ENCODE measurements around the gene FUT7. TPM values are rescaled to one million over a fixed set of nuclear protein-coding genes. Genes with fewer than 3 reads are reported as not detected.

FUT7 gene
- total and polyA plus RNA-seq, 2 experiments from 2014 or later, result not detected

- Histone ChIP-seq H3K27ac (no peak overlapping the region), H3K4me1 (ENCODE audit: low read depth) (no peaks in the 10 kb centered on the region), H3K27me3 (peaks cover 51% of the 10 kb centered on the region), H3K4me3 (no peak overlapping the region), H3K9me3 (ENCODE audit: low read depth) (no peaks in the 10 kb centered on the region), H3K36me3 (no peaks in the 10 kb centered on the region)
- no peak for DNase-seq (ENCODE audit: low read depth in 1 of 2, low spot score in 1 of 2)
- TF ChIP-seq, protein P1, sequence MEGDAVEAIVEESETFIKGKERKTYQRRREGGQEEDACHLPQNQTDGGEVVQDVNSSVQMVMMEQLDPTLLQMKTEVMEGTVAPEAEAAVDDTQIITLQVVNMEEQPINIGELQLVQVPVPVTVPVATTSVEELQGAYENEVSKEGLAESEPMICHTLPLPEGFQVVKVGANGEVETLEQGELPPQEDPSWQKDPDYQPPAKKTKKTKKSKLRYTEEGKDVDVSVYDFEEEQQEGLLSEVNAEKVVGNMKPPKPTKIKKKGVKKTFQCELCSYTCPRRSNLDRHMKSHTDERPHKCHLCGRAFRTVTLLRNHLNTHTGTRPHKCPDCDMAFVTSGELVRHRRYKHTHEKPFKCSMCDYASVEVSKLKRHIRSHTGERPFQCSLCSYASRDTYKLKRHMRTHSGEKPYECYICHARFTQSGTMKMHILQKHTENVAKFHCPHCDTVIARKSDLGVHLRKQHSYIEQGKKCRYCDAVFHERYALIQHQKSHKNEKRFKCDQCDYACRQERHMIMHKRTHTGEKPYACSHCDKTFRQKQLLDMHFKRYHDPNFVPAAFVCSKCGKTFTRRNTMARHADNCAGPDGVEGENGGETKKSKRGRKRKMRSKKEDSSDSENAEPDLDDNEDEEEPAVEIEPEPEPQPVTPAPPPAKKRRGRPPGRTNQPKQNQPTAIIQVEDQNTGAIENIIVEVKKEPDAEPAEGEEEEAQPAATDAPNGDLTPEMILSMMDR (IDR thresholded peaks at IDR 0.05; ENCODE audit: low read depth, low read length), result no peak
Observed at GRCh38 chr9:137057545-137057944, 25.7 kb upstream of the FUT7 start.

DNA sequence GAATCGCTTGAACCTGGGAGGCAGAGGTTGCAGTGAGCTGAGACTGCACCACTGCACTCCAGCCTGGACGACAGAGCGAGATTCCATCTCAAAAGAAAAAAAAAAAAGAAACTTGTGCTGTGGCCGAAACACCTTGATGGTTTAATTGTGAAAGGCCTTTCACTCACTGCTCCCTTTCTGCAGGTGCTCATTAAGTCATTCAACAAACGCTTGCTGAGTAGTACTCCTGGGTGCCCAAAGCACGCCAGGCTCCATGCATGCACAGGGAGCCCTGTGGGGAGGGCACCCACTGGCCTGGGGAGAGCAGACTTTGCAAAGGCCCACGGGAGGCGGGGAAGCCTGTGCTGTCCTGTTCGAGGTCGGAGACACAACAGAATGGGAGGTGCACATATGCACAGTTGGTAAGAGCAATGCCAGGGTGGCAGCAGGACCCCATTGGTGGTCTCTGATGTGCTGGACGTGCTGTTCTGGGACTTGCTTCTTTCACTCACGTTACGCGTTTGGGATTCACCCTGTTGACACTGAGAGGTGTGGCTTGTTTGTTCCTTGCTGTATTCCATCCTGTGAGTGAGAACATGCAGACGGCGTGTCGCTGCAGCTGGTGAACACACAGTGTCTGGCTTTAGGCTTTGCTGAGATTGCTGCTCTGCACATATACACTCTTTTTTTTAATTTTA is 25.0 kb upstream of the FUT7 start:
- DNase-seq (ENCODE audit: low read depth in 1 of 2, low spot score in 1 of 2), result no peak
- no peaks in the 10 kb centered on the region for H3K9me3 ChIP-seq (ENCODE audit: low read depth)
- no peaks in the 10 kb centered on the region for H3K36me3 ChIP-seq
- no peak overlapping the region for H3K27ac ChIP-seq
- TF ChIP-seq, protein P1 (IDR thresholded peaks at IDR 0.05; ENCODE audit: low read depth, low read length), result no peak
- peaks cover 57% of the 10 kb centered on the region for H3K27me3 ChIP-seq
- no peaks in the 10 kb centered on the region for H3K4me1 ChIP-seq (ENCODE audit: low read depth)
- no peak overlapping the region for H3K4me3 ChIP-seq

DNA sequence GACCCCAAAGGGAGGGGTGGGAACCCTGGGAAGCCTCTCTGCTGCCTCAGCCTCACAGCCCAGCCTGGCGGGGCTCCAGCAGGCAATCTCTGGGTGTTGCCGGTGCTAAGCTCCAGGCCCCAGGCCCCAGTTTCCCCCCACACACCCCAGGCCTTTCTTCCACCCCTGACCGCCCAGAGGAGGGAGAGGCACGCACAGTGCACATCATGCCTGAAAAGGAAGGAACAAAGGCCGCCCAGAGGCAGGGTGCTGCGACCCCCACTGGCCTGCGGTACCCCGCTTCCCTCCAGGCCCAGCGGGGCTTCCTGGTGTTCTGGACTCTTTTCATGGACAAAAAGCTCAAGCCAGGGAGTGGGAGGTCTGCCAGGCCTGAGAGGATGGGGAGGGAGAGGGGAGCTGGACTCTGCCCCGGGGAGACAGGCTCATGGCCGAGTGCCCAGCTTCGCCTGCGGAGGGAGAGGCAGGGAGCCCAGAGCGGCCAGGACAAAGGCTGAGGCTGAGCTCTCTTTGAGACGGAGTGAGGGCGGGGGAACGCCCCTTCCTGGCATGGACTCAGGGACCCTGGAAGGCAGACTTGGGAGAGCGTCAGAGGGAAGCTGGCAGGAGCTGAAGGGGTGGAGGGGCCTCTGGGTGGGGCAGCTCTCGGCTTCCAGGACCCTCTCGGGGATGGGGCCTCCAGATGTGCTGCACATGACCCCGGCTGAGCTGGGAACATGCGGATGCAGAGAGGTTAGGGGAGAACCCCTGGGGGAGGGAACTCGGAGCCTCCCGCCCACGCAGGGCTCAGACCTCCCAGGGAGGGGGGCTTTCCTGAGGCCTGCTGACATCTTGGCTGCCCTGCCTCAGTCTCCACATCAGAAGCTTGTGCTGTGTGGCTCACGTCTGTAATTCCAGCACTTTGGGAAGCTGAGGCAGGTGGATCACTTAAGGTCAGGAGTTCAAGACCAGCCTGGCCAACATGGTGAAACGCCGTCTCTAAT is 23.8 kb upstream of the FUT7 start:
- Histone ChIP-seq H3K27me3 (peaks cover 69% of the 10 kb centered on the region), H3K4me1 (ENCODE audit: low read depth) (no peaks in the 10 kb centered on the region), H3K4me3 (no peak overlapping the region), H3K36me3 (no peaks in the 10 kb centered on the region), H3K27ac (no peak overlapping the region), H3K9me3 (ENCODE audit: low read depth) (no peaks in the 10 kb centered on the region)
- DNase-seq (ENCODE audit: low read depth in 1 of 2, low spot score in 1 of 2), result peak in 1 of 2 donors; percentile 97
- TF ChIP-seq, protein P1 (IDR thresholded peaks at IDR 0.05; ENCODE audit: low read depth, low read length), result no peak

DNA sequence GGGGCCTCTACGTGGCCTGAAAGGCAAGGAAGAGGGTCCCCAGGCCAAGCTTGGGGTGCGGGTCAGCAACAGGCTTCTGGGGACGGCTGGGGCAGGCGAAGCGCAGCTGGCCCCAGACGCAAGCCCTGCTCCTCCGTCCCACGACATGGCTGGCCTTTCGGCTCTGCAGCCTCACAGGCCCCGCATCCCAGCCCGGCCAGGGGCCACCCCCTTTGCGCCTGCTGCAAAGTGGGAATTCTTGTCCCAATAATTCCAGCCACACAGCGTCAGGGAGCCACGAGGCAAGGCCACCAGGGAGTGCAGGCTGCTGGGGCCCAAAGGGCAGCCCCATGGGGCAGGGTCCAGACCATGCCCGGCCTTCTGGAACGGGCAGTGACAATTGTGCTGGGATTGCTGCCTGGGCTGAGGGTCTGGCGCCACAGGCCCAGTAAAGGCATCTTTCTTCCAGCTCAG is 23.1 kb upstream of the FUT7 start:
- Histone ChIP-seq H3K4me1 (ENCODE audit: low read depth) (no peaks in the 10 kb centered on the region), H3K4me3 (no peak overlapping the region), H3K36me3 (no peaks in the 10 kb centered on the region), H3K9me3 (ENCODE audit: low read depth) (no peaks in the 10 kb centered on the region), H3K27me3 (peaks cover 76% of the 10 kb centered on the region), H3K27ac (no peak overlapping the region)
- DNase-seq (ENCODE audit: low read depth in 1 of 2, low spot score in 1 of 2), result no peak
- TF ChIP-seq, protein P1 (IDR thresholded peaks at IDR 0.05; ENCODE audit: low read depth, low read length), result no peak

GRCh38 chr9:137053944-137054931 is 22.4 kb upstream of the FUT7 start, which contains the start of gene ENTPD2:
ENTPD2 (minus strand) TSS chr9:137054061; CDS start chr9:137053997, 64 bp downstream.
- TF ChIP-seq, protein P1 (IDR thresholded peaks at IDR 0.05; ENCODE audit: low read depth, low read length), result no peak
- Histone ChIP-seq H3K27ac (no peak within 1 kb of the TSS), H3K36me3 (no peaks in the 10 kb centered on the region), H3K4me3 (peak within 1 kb of the TSS; percentile 27), H3K9me3 (ENCODE audit: low read depth) (no peaks in the 10 kb centered on the region), H3K27me3 (peaks cover 84% of the 10 kb centered on the region), H3K4me1 (ENCODE audit: low read depth) (no peaks in the 10 kb centered on the region)
- no peak for DNase-seq (ENCODE audit: low read depth in 1 of 2, low spot score in 1 of 2)

Data from cardiac muscle cell (in vitro differentiated cells and primary cell).